ENCODE measurements around the gene TM9SF3. TPM values are rescaled to one million over a fixed set of nuclear protein-coding genes. Genes with fewer than 3 reads are reported as not detected.

The TM9SF3 gene
- total RNA-seq, 1 experiment from 2014 or later = 75.2 TPM

DNA sequence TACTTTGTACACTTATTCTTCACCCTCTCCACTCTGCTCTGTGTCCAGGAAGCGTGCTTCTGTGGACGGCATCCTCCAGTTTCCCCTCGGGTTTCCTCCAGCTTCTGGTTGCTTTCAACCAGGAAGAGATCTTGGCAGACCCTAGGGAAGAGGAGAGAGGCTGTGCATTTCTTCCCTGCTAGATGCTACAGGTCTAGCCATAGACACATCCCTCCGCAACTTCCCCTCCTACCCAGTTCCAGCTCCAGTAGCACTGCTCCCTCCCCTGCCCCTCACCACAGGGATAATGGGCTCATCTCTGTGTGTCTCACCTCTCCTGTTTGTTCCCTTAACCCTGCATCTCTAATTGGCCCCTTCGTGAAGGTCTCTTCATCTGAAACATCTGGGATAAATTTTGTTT, 89.4 kb downstream of the TM9SF3 start:
- ChIA-PET CTCF (no interaction called here), POLR2A (ENCODE audit: unreplicated experiment) (no interaction called here)
- intact Hi-C loops (cut with micrococcal nuclease; ENCODE audit: unreplicated experiment) = no loop called here
- DNase-seq = no peak
- Histone ChIP-seq H3K4me2 (no peak overlapping the region), H3K79me2 (ENCODE audit: low read depth) (no peaks in the 10 kb centered on the region), H3F3A (ENCODE audit: insufficient read depth, low read depth) (peaks cover 3% of the 10 kb centered on the region; the same call in 1 of the 2 replicates), H3K9me3 (ENCODE audit: insufficient read depth, low read depth) (no peaks in the 10 kb centered on the region), H3K27me3 (ENCODE audit: insufficient read depth, low read depth) (no peaks in the 10 kb centered on the region), H3K36me3 (ENCODE audit: low read depth) (no peaks in the 10 kb centered on the region), H3K4me3 (no peak overlapping the region), H2AFZ (no peak overlapping the region), H3K9me2 (ENCODE audit: insufficient read depth) (no peaks in the 10 kb centered on the region), H4K20me1 (ENCODE audit: insufficient read depth) (no peaks in the 10 kb centered on the region), H3K27ac (no peak overlapping the region), H3K4me1 (replicated peaks; ENCODE audit: insufficient read depth) (0 out of 2 replicates have a peak, but pooled peaks cover 5% of the 10 kb centered on the region)
- TF ChIP-seq CTCF (conservative IDR thresholded peaks at IDR 0.05) (no peak), EZH2 (IDR thresholded peaks at IDR 0.05; ENCODE audit: low read depth) (no peak)
- BruUV-seq (replicated peaks) = no TSS peak

DNA sequence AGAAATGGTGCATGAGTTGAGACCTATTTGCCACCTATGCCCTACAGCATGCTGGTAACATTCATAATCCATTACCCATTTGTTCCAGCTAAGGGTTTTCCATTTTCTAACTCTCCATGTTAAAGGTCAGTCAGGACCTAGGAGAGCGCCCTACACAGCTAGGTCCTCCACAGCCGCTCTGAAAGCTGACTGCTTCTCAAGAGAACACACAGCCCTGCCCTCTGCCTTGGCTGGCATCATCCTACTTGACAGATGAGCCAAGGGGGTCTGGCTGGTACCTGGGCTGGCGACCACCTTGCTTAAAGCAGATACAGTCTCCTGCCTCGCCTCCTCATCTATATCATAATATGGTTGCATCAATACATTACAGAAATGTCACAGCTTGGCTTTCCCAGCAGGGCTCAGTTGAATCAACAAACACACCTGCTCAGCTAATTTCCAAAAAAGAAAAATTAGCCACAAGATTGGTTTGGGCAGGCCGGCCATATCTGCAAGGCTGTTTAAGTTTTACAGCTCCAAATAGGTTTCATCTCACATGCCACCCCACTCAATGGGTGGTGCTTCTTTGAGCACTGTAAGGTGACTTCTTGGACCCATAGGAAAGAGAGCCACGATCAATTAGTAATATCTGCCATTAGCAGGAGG, 90.4 kb downstream of the TM9SF3 start:
- ChIA-PET POLR2A (ENCODE audit: unreplicated experiment) (no interaction called here), CTCF (no interaction called here)
- Histone ChIP-seq H3K36me3 (ENCODE audit: low read depth) (no peaks in the 10 kb centered on the region), H3F3A (ENCODE audit: insufficient read depth, low read depth) (no peaks in the 10 kb centered on the region), H2AFZ (no peak overlapping the region), H3K79me2 (ENCODE audit: low read depth) (no peaks in the 10 kb centered on the region), H3K9me2 (ENCODE audit: insufficient read depth) (no peaks in the 10 kb centered on the region), H4K20me1 (ENCODE audit: insufficient read depth) (no peaks in the 10 kb centered on the region), H3K4me3 (no peak overlapping the region), H3K27me3 (ENCODE audit: insufficient read depth, low read depth) (no peaks in the 10 kb centered on the region), H3K27ac (no peak overlapping the region), H3K4me1 (replicated peaks; ENCODE audit: insufficient read depth) (no peaks in the 10 kb centered on the region), H3K9me3 (ENCODE audit: insufficient read depth, low read depth) (no peaks in the 10 kb centered on the region), H3K4me2 (no peak overlapping the region)
- BruUV-seq (replicated peaks) = no TSS peak
- TF ChIP-seq CTCF (conservative IDR thresholded peaks at IDR 0.05) (no peak), EZH2 (IDR thresholded peaks at IDR 0.05; ENCODE audit: low read depth) (no peak)
- intact Hi-C loops (cut with micrococcal nuclease; ENCODE audit: unreplicated experiment) = no loop called here
- DNase-seq = no peak

- H3K9me2 ChIP-seq (ENCODE audit: insufficient read depth) = no peaks in the 10 kb centered on the region
- H2AFZ ChIP-seq = no peak overlapping the region
- no peaks in the 10 kb centered on the region for H3K9me3 ChIP-seq (ENCODE audit: insufficient read depth, low read depth)
- H3K79me2 ChIP-seq (ENCODE audit: low read depth) = no peaks in the 10 kb centered on the region
- H3K27ac ChIP-seq = no peak overlapping the region
- H3F3A ChIP-seq (ENCODE audit: insufficient read depth, low read depth) = no peaks in the 10 kb centered on the region
- no peak for DNase-seq
- H3K4me1 ChIP-seq (replicated peaks; ENCODE audit: insufficient read depth) = no peaks in the 10 kb centered on the region
- no peak for TF ChIP-seq CTCF (conservative IDR thresholded peaks at IDR 0.05)
- TF ChIP-seq EZH2 (IDR thresholded peaks at IDR 0.05; ENCODE audit: low read depth) = no peak
- ChIA-PET CTCF (no interaction called here), POLR2A (ENCODE audit: unreplicated experiment) (no interaction called here)
- no peak overlapping the region for H3K4me2 ChIP-seq
- H3K36me3 ChIP-seq (ENCODE audit: low read depth) = no peaks in the 10 kb centered on the region
- no peak overlapping the region for H3K4me3 ChIP-seq
- no peaks in the 10 kb centered on the region for H4K20me1 ChIP-seq (ENCODE audit: insufficient read depth)
- H3K27me3 ChIP-seq (ENCODE audit: insufficient read depth, low read depth) = no peaks in the 10 kb centered on the region
- intact Hi-C loops (cut with micrococcal nuclease; ENCODE audit: unreplicated experiment) = no loop called here
- no TSS peak for BruUV-seq (replicated peaks)
Observed at GRCh38 chr10:96495544-96495943, 91.3 kb downstream of the TM9SF3 start.
